ENCODE data around the gene STAT5A.
A peak's percentile ranks its signal among the peaks of the same experiment; 100 is the strongest.
"Not testable (repeated sequence)": the region's sequence is repeated elsewhere in the genome, so short reads cannot be mapped to it uniquely, and the experiment has no call there.

The STAT5A gene

DNA sequence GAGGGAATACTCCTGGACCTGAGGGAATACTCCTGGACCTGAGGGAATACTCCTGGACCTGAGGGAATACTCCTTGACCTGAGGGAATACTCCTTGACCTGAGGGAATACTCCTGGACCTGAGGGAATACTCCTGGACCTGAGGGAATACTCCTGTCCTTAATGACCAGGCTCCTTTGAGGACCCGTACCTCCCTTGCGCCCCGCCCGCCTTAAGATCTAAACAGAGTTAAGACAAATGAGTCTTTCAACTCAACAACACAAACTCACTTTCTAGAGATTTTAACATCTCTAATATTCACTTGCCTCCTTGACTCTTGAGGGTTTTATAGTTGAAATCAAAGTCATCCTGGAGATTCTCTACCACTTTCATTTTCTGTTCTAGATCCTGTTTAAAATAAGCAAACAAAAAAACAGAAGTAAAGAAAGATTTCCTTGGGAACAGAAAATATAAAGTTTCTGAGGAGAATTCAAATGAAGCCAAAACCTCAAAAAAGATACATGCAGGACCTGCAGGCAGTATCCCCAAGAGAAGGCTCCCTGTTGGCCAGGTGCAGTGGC, 50.2 kb downstream of the STAT5A start:
- DNase-seq: no peak

DNA sequence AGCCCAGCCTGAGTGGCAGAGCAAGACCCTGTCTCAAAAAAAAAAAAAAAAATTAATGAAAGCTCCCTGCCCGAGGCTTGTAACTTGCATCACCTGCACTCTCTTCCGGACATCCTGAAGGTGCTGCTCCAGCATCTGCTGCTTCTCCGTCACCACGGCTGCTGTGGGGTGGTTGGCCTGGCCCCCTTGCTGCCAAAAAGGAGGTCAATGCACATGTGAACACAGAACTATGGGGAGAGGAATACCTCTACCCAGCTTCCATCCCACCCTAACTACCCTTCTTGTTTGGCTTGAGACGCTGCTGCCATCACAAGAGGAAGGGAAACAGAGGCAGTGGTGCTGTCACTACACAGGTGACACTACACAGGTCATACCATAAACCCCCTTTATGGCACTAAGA, 50.9 kb downstream of the STAT5A start:
- no peak for DNase-seq

DNA sequence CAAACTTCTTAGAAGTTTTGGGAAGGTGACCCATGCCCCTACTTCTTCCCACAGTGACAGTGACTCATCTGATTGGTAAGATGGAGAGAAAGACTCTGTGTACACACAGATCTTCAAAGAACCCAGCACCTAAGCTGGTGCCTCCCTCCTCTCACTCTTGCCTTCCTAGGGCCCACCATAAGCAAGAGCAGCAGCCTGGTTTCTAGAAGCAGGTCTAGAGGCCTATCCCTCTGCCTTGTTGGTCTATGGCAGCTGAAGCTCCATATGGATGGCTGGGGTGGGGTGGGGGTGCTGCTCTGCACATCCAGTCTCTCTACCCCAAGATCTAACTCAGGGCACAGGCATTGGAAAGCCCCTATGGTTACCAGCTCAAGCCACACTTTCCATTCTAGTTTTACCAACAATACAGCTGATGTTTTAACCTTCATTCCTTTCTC, 52.4 kb downstream of the STAT5A start:
- DNase-seq: no peak

DNA sequence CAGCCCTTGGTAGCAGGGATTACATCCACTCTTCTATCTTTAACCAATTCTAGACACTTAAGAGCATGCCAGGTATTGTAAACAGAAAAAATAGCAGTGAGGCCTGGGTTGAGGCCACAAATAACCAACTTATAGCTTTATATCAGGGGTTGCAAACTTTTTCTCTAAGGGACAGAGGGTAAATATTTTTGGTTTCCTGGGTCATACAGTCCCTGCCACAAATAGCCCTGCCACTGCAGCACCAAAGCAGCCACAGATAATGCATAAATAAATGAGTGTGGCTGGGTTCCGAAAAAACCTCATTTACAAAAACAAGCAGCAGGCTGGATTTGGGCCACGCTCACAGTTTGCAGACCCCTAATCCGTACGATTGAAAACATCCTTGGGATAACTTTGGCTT, 53.3 kb downstream of the STAT5A start:
- no peak for DNase-seq

DNA sequence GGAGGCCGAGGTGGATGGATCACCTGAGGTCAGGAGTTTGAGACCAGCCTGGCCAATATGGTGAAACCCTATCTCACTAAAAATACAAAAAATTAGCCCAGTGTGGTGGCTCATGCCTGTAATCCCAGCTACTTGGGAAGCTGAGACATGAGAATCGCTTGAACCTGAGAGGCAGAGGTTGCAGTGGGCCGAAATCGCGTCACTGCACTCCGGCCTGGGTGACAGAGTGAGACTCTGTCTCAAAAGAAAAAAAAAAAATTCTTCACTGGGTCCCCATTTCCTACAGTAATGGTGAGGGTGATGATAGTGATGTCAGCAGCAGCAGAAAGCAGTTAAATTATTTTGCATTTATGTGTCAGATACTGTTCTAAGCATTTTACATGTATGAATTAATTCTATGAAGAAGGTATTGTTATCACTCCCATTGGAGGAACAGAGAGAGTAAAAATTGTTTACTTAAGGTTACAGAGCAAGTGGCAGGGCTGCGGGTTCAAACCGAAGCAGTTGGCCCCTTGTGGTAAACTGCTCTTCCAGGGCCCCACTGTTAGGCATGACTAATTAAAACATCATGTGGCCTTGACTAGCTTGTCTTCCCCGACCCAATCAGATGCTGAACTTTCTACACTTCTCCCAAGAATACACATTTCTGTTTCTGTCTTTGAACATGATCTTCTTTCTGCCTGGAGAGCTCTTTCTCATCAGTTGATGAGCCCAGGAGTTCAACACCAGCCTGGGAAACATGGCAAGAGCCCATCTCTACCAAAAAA, 54.1 kb downstream of the STAT5A start:
- peak; percentile 85 for DNase-seq

DNA sequence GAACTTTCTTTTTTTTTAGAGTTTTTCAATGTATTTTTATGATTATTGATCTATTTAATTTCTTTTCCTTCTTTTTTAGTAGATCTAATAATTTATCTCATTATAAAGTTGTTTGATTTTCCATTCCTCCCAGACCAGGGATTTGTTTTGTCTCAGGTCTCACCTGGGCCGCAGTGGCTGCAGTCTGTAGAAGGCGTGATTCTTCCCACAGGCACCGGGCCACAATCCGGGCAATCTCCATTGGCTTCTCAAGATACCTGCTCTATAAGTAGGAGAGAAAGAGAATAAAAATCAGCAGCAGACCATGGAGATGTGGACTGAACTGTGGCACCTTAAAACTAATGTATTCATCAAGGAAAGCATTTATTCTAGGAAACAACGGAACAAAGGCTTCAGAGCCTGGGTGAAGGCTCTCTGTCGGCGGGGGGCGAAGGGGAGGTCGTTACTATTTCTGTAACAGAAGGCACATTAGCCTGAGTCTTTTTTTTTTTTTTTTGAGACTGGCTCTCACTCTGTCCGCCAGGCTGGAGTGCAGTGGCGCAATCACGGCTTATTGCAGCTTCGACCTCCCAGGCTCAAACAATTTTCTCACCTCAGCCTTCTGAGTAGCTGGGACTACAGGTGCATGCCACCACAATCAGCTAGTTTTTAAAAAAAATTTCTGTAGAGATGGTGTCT, 57.2 kb downstream of the STAT5A start:
- no peak for DNase-seq

DNA sequence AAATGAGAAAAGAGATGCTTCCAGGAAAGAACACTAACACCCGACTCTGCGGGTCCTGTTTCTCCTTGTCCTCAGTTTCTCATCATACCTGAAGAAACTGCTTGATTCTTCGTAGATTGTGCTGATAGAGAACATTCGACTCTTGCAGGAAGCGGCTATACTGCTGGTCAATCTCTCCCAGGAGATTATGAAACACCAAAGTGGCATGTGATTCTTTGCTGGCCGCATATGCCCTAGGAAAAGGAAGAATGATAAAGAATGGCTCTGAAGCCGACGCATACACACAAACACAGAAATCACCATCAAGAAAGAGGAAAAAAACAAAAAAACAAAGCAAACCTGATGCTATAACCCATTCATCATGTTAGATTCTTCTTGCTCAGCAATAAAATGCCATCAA, 58.2 kb downstream of the STAT5A start:
- DNase-seq: no peak

DNA sequence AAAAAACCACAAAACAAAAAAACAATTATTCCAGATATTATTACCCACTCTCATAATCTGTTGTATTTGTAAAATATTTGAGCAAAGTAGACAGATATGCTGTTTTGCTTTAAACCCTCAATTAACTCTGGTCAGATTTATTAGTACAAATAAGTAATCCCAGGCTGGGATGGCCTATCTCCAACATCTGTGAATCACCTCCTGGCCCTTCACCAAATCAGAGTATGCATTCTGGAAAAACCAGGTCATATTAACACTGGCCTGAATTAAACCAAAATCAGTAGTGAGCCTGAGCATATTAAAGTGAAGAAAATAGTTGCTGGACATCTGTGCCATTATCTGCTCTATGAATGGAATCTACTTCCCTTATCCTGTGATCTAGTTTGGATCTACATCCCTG, 58.9 kb downstream of the STAT5A start:
- DNase-seq: peak; percentile 80

DNA sequence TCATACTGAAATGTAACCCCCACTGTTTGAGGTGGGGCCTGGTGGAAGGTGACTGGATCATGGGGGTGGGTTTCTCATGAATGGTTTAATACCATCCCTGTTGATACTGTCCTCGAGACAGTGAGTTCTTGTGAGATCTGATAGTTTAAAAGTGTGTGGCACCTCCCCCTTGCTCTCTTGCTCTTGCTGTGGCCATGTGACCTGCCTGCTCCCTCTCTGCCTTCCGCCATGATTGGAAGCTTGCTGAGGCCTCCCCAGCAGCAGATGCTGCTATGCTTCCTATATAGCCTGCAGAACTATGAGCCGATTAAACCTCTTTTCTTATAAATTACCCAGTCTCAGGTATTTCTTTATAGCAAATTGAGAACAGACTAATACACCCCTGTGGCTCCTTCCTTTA, 59.3 kb downstream of the STAT5A start:
- DNase-seq: no peak

DNA sequence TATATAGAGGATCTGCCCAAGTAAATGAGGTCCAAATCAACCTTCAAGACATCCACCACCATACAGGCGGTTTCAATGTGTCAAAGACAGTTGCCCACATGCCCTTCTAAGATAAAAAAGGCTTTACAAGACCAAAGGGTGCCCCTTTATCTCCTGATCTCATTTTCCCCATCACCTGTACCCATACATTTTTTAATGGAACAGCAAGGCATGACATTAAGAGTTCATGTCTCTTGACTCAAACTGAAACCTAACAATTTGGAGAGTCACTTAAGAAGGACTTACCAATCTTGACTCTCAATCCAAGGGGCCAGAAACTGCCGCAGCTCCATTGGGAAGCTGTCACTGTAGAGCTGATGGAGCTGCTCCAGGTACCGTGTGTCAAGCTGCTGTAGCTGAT, 59.8 kb downstream of the STAT5A start:
- no peak for DNase-seq

DNA sequence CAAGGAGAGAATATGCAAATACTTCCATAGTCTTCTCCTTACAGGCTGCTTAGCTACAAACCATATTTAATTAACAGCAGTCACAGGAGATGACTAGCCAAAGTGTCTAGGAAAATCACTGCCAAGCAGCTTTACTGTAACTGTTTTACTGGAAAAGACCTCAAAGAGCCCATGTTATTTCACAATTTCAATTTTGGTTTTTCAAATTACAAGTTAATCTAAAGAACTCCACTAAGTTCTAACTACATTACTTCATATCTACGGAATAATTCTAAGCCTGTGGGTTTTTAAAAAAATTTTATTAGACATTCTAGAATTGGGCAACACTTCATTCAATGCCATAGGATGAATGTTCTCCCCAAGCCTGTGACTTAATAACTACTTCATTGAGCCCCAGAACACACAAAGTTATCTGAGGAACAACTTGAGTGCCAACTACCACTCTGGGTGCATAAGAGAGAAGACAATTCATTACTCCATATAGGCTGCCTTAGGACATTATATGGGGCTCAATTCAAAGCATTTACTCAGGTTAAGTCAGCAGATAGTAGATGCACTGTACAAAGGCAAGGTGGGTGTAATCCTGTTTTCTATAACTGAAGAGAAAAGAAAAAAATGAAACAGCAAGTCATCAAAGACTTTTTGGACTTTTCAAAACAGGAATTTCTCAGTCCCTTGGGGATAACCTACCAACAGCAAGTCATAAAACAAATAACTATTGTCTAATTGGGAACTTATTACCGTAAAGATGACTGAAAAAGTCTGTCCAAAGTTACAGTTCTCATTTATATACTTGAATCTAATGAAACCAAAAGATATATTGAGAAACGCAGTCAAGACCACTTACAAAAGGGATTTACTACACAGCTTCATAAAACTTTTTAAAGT, 66.9 kb downstream of the STAT5A start:
- no peak for DNase-seq

DNA sequence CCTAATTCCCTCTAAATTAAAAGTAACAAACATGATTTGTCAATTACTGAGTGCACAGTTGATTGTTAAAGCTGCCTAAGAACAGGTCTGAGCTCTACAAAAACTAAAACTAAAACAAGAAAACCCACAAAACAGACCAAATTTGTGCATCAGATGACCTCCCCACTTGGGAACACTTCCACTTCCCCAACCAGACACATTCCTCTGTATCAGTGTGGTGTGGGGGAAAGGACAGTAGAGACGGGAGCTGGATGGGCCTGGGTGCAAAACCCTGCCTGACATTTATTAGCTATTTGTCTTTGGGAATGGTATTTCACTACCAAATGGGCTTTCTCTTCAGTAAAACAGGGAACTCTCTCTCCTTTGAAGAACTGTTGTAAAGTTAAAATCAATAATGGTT, 70.1 kb downstream of the STAT5A start:
- no peak for DNase-seq

DNA sequence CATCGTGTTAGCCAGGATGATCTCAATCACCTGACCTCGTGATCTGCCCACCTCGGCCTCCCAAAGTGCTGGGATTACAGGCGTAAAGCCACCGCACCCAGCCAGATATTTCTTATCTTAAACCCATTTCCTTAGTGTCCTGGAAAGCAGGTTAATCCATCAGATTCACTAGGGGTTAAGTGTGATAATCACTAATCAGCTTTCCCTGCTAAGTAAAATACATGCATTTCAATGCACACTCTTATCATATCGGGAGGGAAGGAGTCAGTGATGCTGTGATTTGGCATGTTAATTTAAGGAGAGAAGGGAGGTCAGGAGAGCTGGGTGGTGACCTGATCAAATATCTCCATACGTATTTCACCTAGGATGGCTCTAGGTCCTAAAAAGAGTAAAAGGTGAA, 70.8 kb downstream of the STAT5A start:
- no peak for DNase-seq

DNA sequence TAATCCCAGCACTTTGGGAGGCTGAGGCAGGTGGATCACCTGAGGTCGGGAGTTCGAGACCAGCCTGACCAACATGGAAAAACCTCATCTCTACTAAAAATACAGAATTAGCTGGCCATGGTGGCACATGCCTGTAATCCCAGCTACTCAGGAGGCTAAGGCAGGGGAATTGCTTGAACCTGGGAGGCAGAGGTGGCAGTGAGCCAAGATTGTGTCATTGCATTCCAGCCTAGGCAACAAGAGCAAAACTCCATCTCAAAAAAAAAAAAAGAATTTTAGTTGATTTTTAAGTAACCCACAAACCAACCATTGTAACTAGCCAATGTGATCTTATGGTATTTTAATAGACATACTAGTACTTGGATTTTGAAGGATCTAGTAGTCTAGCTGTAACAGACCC, 72.1 kb downstream of the STAT5A start:
- not testable (repeated sequence) for DNase-seq
